HepG2 (cell line): ENCODE measurements around the gene GFRA1. TPM values are rescaled to one million over a fixed set of nuclear protein-coding genes. Genes with fewer than 3 reads are reported as not detected.

Source experiments
- ATAC-seq: fragments of 200-7000 bp; cut with Tn5 transposase; 3 replicates; pipeline ENCODE4 v1.9.1; 2020; ENCODE audit warnings: mild to moderate bottlenecking, moderate library complexity
- BruUV-seq: library from RNA; stranded (reverse); fragments of 400-500 nt; replicated peaks from 2 replicates; lab custom pipeline; 2021; lab: Mats Ljungman, UMichigan
- CTCF ChIA-PET: fragments of 300-600 bp; formaldehyde crosslinking; extraction: SDS; loops from one replicate; lab custom pipeline; 2021; ENCODE audit warnings: low total read pairs, inconsistent platforms, low intra/inter-chr PET ratio; lab: Yijun Ruan, JAX
- POLR2A ChIA-PET: fragments of 350-600 bp; sonication (Branson Sonifier 250); formaldehyde crosslinking; loops from one replicate; lab custom pipeline; 2020; ENCODE audit warnings: antibody characterized with exemption, inconsistent platforms; lab: Yijun Ruan, JAX
- DNase-seq: peaks from one replicate; pipeline ENCODE4 v3.0.0-alpha.2; 2015; ENCODE audit warnings: low spot score
- FAIRE-seq: peaks from 3 replicates; lab custom pipeline; 2011; peaks lifted over from hg19 to GRCh38; lab: Jason Lieb, UNC
- H2AFZ ChIP-seq: one replicate; pipeline ENCODE4 v1.6.1; 2011; ENCODE audit warnings: low read length, inconsistent platforms
- H3K27ac ChIP-seq: fragments of 300-600 bp; 3 replicates; pipeline ENCODE4 v1.8.0; 2011; ENCODE audit warnings: mixed run types, mild to moderate bottlenecking, mixed read lengths, low read length, inconsistent platforms; ENCODE audit not compliant: insufficient read depth; ENCODE audit errors: extremely low read length
- H3K27me3 ChIP-seq, 2 experiments: fragments of 200-600 bp in 1 of 2; 2 replicates in 1 of 2; 3 replicates in 1 of 2; pipeline versions ENCODE4 v1.6.0 to v1.8.0; 2011; ENCODE audit warnings: low read length in 2 of 2, mild to moderate bottlenecking in 2 of 2, moderate library complexity in 2 of 2, inconsistent platforms in 1 of 2; ENCODE audit not compliant: insufficient read depth in 2 of 2, control insufficient read depth in 1 of 2
- H3K36me3 ChIP-seq, 2 experiments: fragments of 200-600 bp in 1 of 2; replicated peaks in 1 of 2; 2 replicates in 1 of 2; 3 replicates in 1 of 2; pipeline versions ENCODE4 v1.5.1 to v1.8.0; 2011; ENCODE audit warnings: low read length in 2 of 2, inconsistent platforms in 1 of 2; ENCODE audit not compliant: insufficient read depth in 2 of 2, control insufficient read depth in 1 of 2
- H3K4me1 ChIP-seq: 2 replicates; pipeline ENCODE4 v1.5.1; 2012; ENCODE audit warnings: low read length, inconsistent platforms; ENCODE audit not compliant: insufficient read depth
- H3K4me2 ChIP-seq: 2 replicates; pipeline ENCODE4 v1.6.0; 2011; ENCODE audit warnings: low read depth, low read length, inconsistent platforms
- H3K4me3 ChIP-seq, 3 experiments: fragments of 200-600 bp in 1 of 3; sonication (generic), shearing (Covaris generic) in 1 of 3; replicated peaks in 1 of 3; 2 replicates each; pipeline ENCODE4 v1.5.1; 2011 to 2016; ENCODE audit warnings: low read length in 3 of 3, inconsistent platforms in 2 of 3, low read depth in 2 of 3, mild to moderate bottlenecking in 2 of 3, control low read depth in 1 of 3, mixed read lengths in 1 of 3; ENCODE audit not compliant: insufficient read depth in 1 of 3
- H3K79me2 ChIP-seq: one replicate; pipeline ENCODE4 v1.6.1; 2011; ENCODE audit warnings: low read length, inconsistent platforms; ENCODE audit not compliant: insufficient read depth
- H3K9ac ChIP-seq: 2 replicates; pipeline ENCODE4 v1.6.0; 2011; ENCODE audit warnings: mild to moderate bottlenecking, low read depth, low read length, inconsistent platforms; ENCODE audit not compliant: insufficient read depth
- H3K9me3 ChIP-seq: 2 replicates; pipeline ENCODE4 v1.5.1; 2012; ENCODE audit warnings: mild to moderate bottlenecking, low read length
- H4K20me1 ChIP-seq: 2 replicates; pipeline ENCODE4 v1.6.0; 2011; ENCODE audit warnings: inconsistent platforms, mild to moderate bottlenecking, low read length, moderate library complexity; ENCODE audit not compliant: insufficient read depth
- BCLAF1 ChIP-seq: fragments of 450-650 bp; IDR thresholded peaks from 2 replicates; pipeline ENCODE4 v1.6.1; 2017; ENCODE audit warnings: mild to moderate bottlenecking
- MED1 ChIP-seq: sonication (generic); formaldehyde crosslinking; IDR thresholded peaks from 2 replicates; pipeline ENCODE4 v1.4.0; 2020; ENCODE audit warnings: missing genetic modification reagents
- SMAD3 ChIP-seq: sonication (generic); formaldehyde crosslinking; IDR thresholded peaks from 2 replicates; pipeline ENCODE4 v1.4.0; 2020; ENCODE audit warnings: missing genetic modification reagents
- STAT5B ChIP-seq: sonication (generic); formaldehyde crosslinking; IDR thresholded peaks from 2 replicates; pipeline ENCODE4 v1.4.0; 2020; ENCODE audit warnings: missing genetic modification reagents
- ZFY ChIP-seq: sonication (generic); formaldehyde crosslinking; IDR thresholded peaks from 2 replicates; pipeline ENCODE4 v1.4.0; 2020; ENCODE audit warnings: missing genetic modification reagents
- ZNF75D ChIP-seq: sonication (generic); formaldehyde crosslinking; IDR thresholded peaks from 2 replicates; pipeline ENCODE4 v1.8.1; 2023; ENCODE audit warnings: missing genetic modification reagents, mild to moderate bottlenecking, borderline replicate concordance
- WGBS: methylation state at CpG from one replicate; pipeline ENCODE4 v1.1.6; 2017; ENCODE audit warnings: low lambda C conversion rate; 5-methylcytosine and 5-hydroxymethylcytosine counted together
- in situ Hi-C: cut with HindIII; loops from 2 replicates; pipeline ENCODE4 v1.10.0; 2017; ENCODE audit warnings: low pct_unique_long_range_greater_than_20kb; ENCODE audit not compliant: extremely low pct_ligation_motif_present
- intact Hi-C: fragments of 100-400 bp; cut with micrococcal nuclease; formaldehyde crosslinking; loops from one replicate; pipeline ENCODE4 v1.10.0; 2022; ENCODE audit not compliant: unreplicated experiment
- polyA plus RNA-seq, 8 experiments: library from polyadenylated mRNA; depleted of rRNA in 3 of 8; stranded (reverse) in 7 of 8; unstranded in 1 of 8; fragments of >200 nt; fragmentation: Illumina TruSeq in 4 of 8; extraction: Trizol in 4 of 8; gene quantifications; 2 replicates each; pipeline versions ENCODE4 v1.2.1 to v1.2.3, GENCODE V29; 2011 to 2016; ENCODE audit warnings: low read depth in 4 of 8, missing spikeins in 1 of 8, mixed read lengths in 1 of 8; ENCODE audit not compliant: insufficient read depth in 1 of 8
- total RNA-seq, 5 experiments: library from RNA; depleted of rRNA; stranded (reverse); fragments of >200 nt; fragmentation: Illumina TruSeq; extraction: Trizol; gene quantifications; 2 replicates each; pipeline ENCODE4 v1.2.3, GENCODE V29; 2016; ENCODE audit warnings: low read depth in 1 of 5

The GFRA1 gene
- total and polyA plus RNA-seq, 2 of the 13 experiments (the other 11 are each of a cell fraction or from before 2014, with no cell fraction given) = not detected

DNA sequence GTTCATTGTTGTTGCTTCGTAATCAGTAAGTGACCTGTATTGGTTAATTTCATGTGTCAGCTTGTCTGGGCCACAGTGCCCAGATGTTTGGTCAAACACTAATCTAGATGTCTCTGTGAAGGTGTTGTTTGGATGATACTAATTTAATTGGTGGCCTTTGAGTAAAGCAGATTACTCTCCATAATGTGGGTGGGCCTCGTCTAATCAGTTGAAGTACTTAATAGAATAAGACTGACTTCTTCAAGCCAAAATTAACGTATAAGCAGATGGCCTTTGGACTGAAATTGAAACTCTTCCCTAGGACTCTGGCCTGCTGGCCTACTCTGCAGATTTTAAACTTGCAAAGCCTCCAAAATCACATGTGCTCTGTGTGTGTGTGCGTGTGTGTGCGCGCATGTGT is 245.7 kb downstream of the GFRA1 start:
- in situ Hi-C loops (no loop called here), intact Hi-C loops (no loop called here)
- H3K27me3 ChIP-seq = no peaks in the 10 kb centered on the region
- H3K4me1 ChIP-seq = no peaks in the 10 kb centered on the region
- no peak overlapping the region for H3K4me2 ChIP-seq
- 51% methylated on average over 6 of the region's 6 CpGs for WGBS
- no peak overlapping the region for H2AFZ ChIP-seq
- no TSS peak for BruUV-seq
- H4K20me1 ChIP-seq = no peaks in the 10 kb centered on the region
- no peaks in the 10 kb centered on the region for H3K9me3 ChIP-seq
- no peak for TF ChIP-seq STAT5B
- TF ChIP-seq MED1 (CRISPR knock-in tag) = no peak
- no peak for TF ChIP-seq BCLAF1
- TF ChIP-seq ZNF75D = no peak
- TF ChIP-seq ZFY (CRISPR knock-in tag) = no peak
- no peak for ATAC-seq
- no peaks in the 10 kb centered on the region for H3K79me2 ChIP-seq
- FAIRE-seq = no peak
- no peak overlapping the region for H3K27ac ChIP-seq
- POLR2A ChIA-PET = no interaction called here
- no peak for DNase-seq
- no peak overlapping the region for H3K9ac ChIP-seq
- no peaks in the 10 kb centered on the region for H3K36me3 ChIP-seq
- CTCF ChIA-PET = no interaction called here
- H3K4me3 ChIP-seq = no peak overlapping the region

- TF ChIP-seq BCLAF1 (no peak), SMAD3 (CRISPR knock-in tag) (no peak)
- Histone ChIP-seq H3K27ac (no peak overlapping the region), H4K20me1 (no peaks in the 10 kb centered on the region), H3K4me1 (no peaks in the 10 kb centered on the region), H3K27me3 (no peaks in the 10 kb centered on the region), H3K36me3 (no peaks in the 10 kb centered on the region), H3K4me2 (no peak overlapping the region), H2AFZ (no peak overlapping the region), H3K79me2 (no peaks in the 10 kb centered on the region), H3K4me3 (no peak overlapping the region), H3K9me3 (no peaks in the 10 kb centered on the region), H3K9ac (no peak overlapping the region)
- ChIA-PET CTCF (interaction anchor here (1.3 kb wide), 1 partner anchor 261 kb away, joined by 3 read pairs; no protein-coding TSS in a partner anchor), POLR2A (no interaction called here)
- FAIRE-seq (no peak), ATAC-seq (no peak), DNase-seq (no peak)
- in situ Hi-C loops (no loop called here), intact Hi-C loops (loop anchor here (1.0 kb wide), 1 partner anchor 262 kb away; no protein-coding TSS in a partner anchor)
- no TSS peak for BruUV-seq
- WGBS = 45% methylated on average over 6 of the region's 6 CpGs
These were observed 246.3 kb downstream of the GFRA1 start for GRCh38 chr10:116026725-116027124.
